OCI-LY7 (cell line): ENCODE results near the gene DNAJC8. TPM values are rescaled to one million over a fixed set of nuclear protein-coding genes. Genes with fewer than 3 reads are reported as not detected.

ENCODE experiments used
- BruUV-seq: library from RNA; stranded (reverse); fragments of 400-500 nt; replicated peaks from 2 replicates; lab custom pipeline; 2021; lab: Mats Ljungman, UMichigan
- CTCF ChIA-PET: fragments of 300-600 bp; sonication (Branson Sonifier 250); formaldehyde crosslinking; loops from one replicate; lab custom pipeline; 2022; ENCODE audit warnings: antibody characterized with exemption; ENCODE audit not compliant: unreplicated experiment; lab: Charles Lee
- POLR2A ChIA-PET: fragments of 300-600 bp; sonication (Branson Sonifier 250); formaldehyde crosslinking; loops from one replicate; lab custom pipeline; 2022; ENCODE audit warnings: antibody characterized with exemption; lab: Charles Lee
- DNase-seq: peaks from one replicate; pipeline ENCODE4 v3.0.0-alpha.2; 2015; ENCODE audit warnings: low spot score
- H2AFZ ChIP-seq: fragments of 200-600 bp; sonication (generic), shearing (Covaris generic); 2 replicates; pipeline ENCODE4 v1.6.1; 2014; ENCODE audit warnings: mild to moderate bottlenecking, antibody characterized with exemption, low read length, moderate library complexity
- H3K27ac ChIP-seq: fragments of 200-600 bp; sonication (generic); 2 replicates; pipeline ENCODE4 v1.5.1; 2014; ENCODE audit warnings: mixed run types, low read depth, mild to moderate bottlenecking, moderate library complexity, low read length, inconsistent platforms; ENCODE audit not compliant: poor library complexity, severe bottlenecking
- H3K36me3 ChIP-seq: fragments of 200-600 bp; sonication (generic); 2 replicates; pipeline ENCODE4 v1.6.1; 2014; ENCODE audit warnings: mild to moderate bottlenecking, antibody characterized with exemption, low read length, moderate library complexity, mixed read lengths; ENCODE audit not compliant: insufficient read depth
- H3K4me1 ChIP-seq: fragments of 200-600 bp; sonication (generic); 2 replicates; pipeline ENCODE4 v1.5.1; 2014; ENCODE audit warnings: mild to moderate bottlenecking, low read length; ENCODE audit not compliant: insufficient read depth, poor library complexity, severe bottlenecking
- H3K4me2 ChIP-seq: fragments of 200-600 bp; sonication (generic); 2 replicates; pipeline ENCODE4 v1.6.1; 2014; ENCODE audit warnings: mild to moderate bottlenecking, low read length
- H3K4me3 ChIP-seq: fragments of 200-600 bp; sonication (generic); 2 replicates; pipeline ENCODE4 v1.5.1; 2014; ENCODE audit warnings: mild to moderate bottlenecking, low read depth, low read length; ENCODE audit not compliant: poor library complexity, severe bottlenecking
- H3K79me2 ChIP-seq: fragments of 200-600 bp; sonication (generic); 2 replicates; pipeline ENCODE4 v1.6.1; 2016; ENCODE audit warnings: low read depth, mild to moderate bottlenecking, low read length, moderate library complexity, mixed read lengths; ENCODE audit not compliant: insufficient read depth
- H3K9me2 ChIP-seq: fragments of 200-600 bp; sonication (generic); 2 replicates; pipeline ENCODE4 v1.6.1; 2016; ENCODE audit warnings: mild to moderate bottlenecking, low read length, mixed read lengths; ENCODE audit not compliant: insufficient read depth
- H3K9me3 ChIP-seq: fragments of 200-600 bp; sonication (generic); 2 replicates; pipeline ENCODE4 v1.6.1; 2014; ENCODE audit warnings: mild to moderate bottlenecking, mixed run types, low read length, mixed read lengths
- H4K20me1 ChIP-seq: fragments of 200-600 bp; sonication (generic); 2 replicates; pipeline ENCODE4 v1.6.1; 2014; ENCODE audit warnings: mild to moderate bottlenecking, antibody characterized with exemption, low read length, moderate library complexity, mixed read lengths; ENCODE audit not compliant: insufficient read depth
- CTCF ChIP-seq: fragments of 200-600 bp; sonication (generic); conservative IDR thresholded peaks from 2 replicates; pipeline ENCODE4 v1.5.1; 2014; ENCODE audit warnings: mild to moderate bottlenecking, antibody characterized with exemption, low read length, moderate library complexity, mixed read lengths
- EZH2phosphoT487 ChIP-seq: fragments of 200-600 bp; sonication (generic); IDR thresholded peaks from 2 replicates; pipeline ENCODE4 v1.6.1; 2018; ENCODE audit warnings: low read depth, borderline replicate concordance, mild to moderate bottlenecking, mixed run types, antibody characterized with exemption, low read length, moderate library complexity, mixed read lengths
- intact Hi-C: fragments of 100-400 bp; cut with micrococcal nuclease; formaldehyde crosslinking; loops from one replicate; pipeline ENCODE4 v1.10.0; 2022; ENCODE audit not compliant: unreplicated experiment
- total RNA-seq, 2 experiments: library from RNA; depleted of rRNA in 1 of 2; stranded (reverse); fragments of >200 nt in 1 of 2; shearing (Covaris generic) in 1 of 2; gene quantifications; 2 replicates each; pipeline ENCODE4 v1.2.3, GENCODE V29; 2014 to 2022

The DNAJC8 gene
- total RNA-seq, 2 experiments from 2014 or later = 71.1 to 121 TPM

- peaks cover 19% of the 10 kb centered on the region; the same call in 1 of the 2 replicates for H3K79me2 ChIP-seq
- no peak for TF ChIP-seq CTCF
- no peaks in the 10 kb centered on the region for H3K9me2 ChIP-seq
- no peaks in the 10 kb centered on the region for H4K20me1 ChIP-seq
- ChIA-PET POLR2A (interaction anchor here (0.5 to 7.3 kb wide), 10 partner anchors 10 to 334 kb away, joined by 3 to 71 read pairs (median 9); partner anchors contain the start of genes ATP5IF1, RCC1 and SESN2), CTCF (interaction anchor here (0.9 to 1.6 kb wide), 3 partner anchors 11 to 169 kb away, joined by 3 to 12 read pairs (median 4); no protein-coding TSS in a partner anchor)
- TSS peak; percentile 84 for BruUV-seq
- peak overlapping the region; percentile 94 for H2AFZ ChIP-seq
- peak overlapping the region; percentile 72 for H3K4me3 ChIP-seq
- intact Hi-C loops = loop anchor here (1.0 to 5.0 kb wide), 6 partner anchors 12 to 395 kb away; partner anchors contain the start of genes MED18, PHACTR4, SESN2 and TAF12
- peaks cover 65% of the 10 kb centered on the region for H3K4me1 ChIP-seq
- H3K27ac ChIP-seq = peak overlapping the region; percentile 88
- H3K9me3 ChIP-seq = no peaks in the 10 kb centered on the region
- peak overlapping the region; percentile 99 for H3K4me2 ChIP-seq
- DNase-seq = no peak
- H3K36me3 ChIP-seq = peaks cover 7% of the 10 kb centered on the region; the same call in 1 of the 2 replicates
These were observed 14.9 kb upstream of the DNAJC8 start for GRCh38 chr1:28247612-28248272.

GRCh38 chr1:28246427-28246832, 13.6 kb upstream of the DNAJC8 start:
- TF ChIP-seq EZH2phosphoT487 (no peak), CTCF (no peak)
- H3K27ac ChIP-seq = peak overlapping the region; percentile 88
- intact Hi-C loops = loop anchor here (5.0 kb wide), 2 partner anchors 336 to 396 kb away; partner anchors contain the start of gene TAF12
- no peaks in the 10 kb centered on the region for H3K9me3 ChIP-seq
- no peaks in the 10 kb centered on the region for H4K20me1 ChIP-seq
- H3K4me2 ChIP-seq = peak overlapping the region; percentile 69
- peaks cover 25% of the 10 kb centered on the region; the same call in 1 of the 2 replicates for H3K79me2 ChIP-seq
- POLR2A ChIA-PET = interaction anchor here (0.6 to 7.3 kb wide), 18 partner anchors 9 to 951 kb away, joined by 3 to 71 read pairs (median 4); partner anchors contain the start of genes ATP5IF1 and MED18
- peak; percentile 86 for DNase-seq
- CTCF ChIA-PET = no interaction called here
- no peaks in the 10 kb centered on the region for H3K9me2 ChIP-seq
- peak overlapping the region; percentile 72 for H3K4me3 ChIP-seq
- TSS peak; percentile 91 for BruUV-seq
- H2AFZ ChIP-seq = peak overlapping the region; percentile 35; the same call in 1 of the 2 replicates
- H3K4me1 ChIP-seq = peaks cover 78% of the 10 kb centered on the region
- peaks cover 9% of the 10 kb centered on the region; the same call in 1 of the 2 replicates for H3K36me3 ChIP-seq
